Transverse colon (tissue), 4 donors: ENCODE measurements around the gene CACNA1B. TPM values are rescaled to one million over a fixed set of nuclear protein-coding genes. Genes with fewer than 3 reads are reported as not detected.

Source experiments
- DNase-seq: peaks from one replicate; pipeline ENCODE4 v3.0.0-alpha.2; 2019
- H3K27ac ChIP-seq, 4 donors: fragments of 200-600 bp; sonication (generic); 2 replicates each; pipeline ENCODE4 v1.5.1; 2016 to 2018; ENCODE audit warnings: inconsistent platforms in 4 of 4
- H3K27me3 ChIP-seq: fragments of 200-600 bp; sonication (generic); 2 replicates; pipeline ENCODE4 v1.5.1; 2017; ENCODE audit warnings: inconsistent platforms
- H3K36me3 ChIP-seq, 4 donors: fragments of 200-600 bp; sonication (generic); 2 replicates each; pipeline ENCODE4 v1.5.1; 2017 to 2019; ENCODE audit warnings: inconsistent platforms in 4 of 4
- H3K4me1 ChIP-seq, 4 donors: fragments of 200-600 bp; sonication (generic); 2 replicates each; pipeline ENCODE4 v1.5.1; 2017 to 2020; ENCODE audit warnings: inconsistent platforms in 4 of 4
- H3K4me3 ChIP-seq, 4 donors: fragments of 200-600 bp; sonication (generic); 1 replicate in 1 of 4; 2 replicates in 3 of 4; pipeline versions ENCODE4 v1.5.1 to v1.6.1; 2017 to 2019; ENCODE audit warnings: inconsistent platforms in 4 of 4
- H3K9me3 ChIP-seq, 2 donors: fragments of 200-600 bp; sonication (generic); 2 replicates each; pipeline ENCODE4 v1.5.1; 2017 to 2019; ENCODE audit warnings: inconsistent platforms in 2 of 2
- CTCF ChIP-seq, 5 experiments: fragments of 200-600 bp in 3 of 5; fragments of 450-650 bp in 2 of 5; sonication (generic) in 3 of 5; IDR thresholded peaks; 1 replicate in 2 of 5; 2 replicates in 3 of 5; pipeline ENCODE4 v1.5.1; 2016 to 2017; ENCODE audit warnings: antibody characterized with exemption in 5 of 5, inconsistent platforms in 3 of 5, mild to moderate bottlenecking in 2 of 5, moderate library complexity in 1 of 5
- EP300 ChIP-seq: sonication (generic); formaldehyde crosslinking; IDR thresholded peaks from one replicate; pipeline ENCODE4 v1.6.1; 2017; ENCODE audit warnings: antibody characterized with exemption, low read depth
- POLR2A ChIP-seq: fragments of 450-650 bp; IDR thresholded peaks from one replicate; pipeline ENCODE4 v1.6.1; 2016; ENCODE audit warnings: antibody characterized with exemption, mild to moderate bottlenecking, moderate library complexity
- POLR2AphosphoS5 ChIP-seq, 3 donors: sonication (generic); formaldehyde crosslinking; IDR thresholded peaks; one replicate each; pipeline ENCODE4 v1.6.1; 2016; ENCODE audit warnings: antibody characterized with exemption in 3 of 3
- WGBS, 2 donors: methylation state at CpG; one replicate each; pipeline ENCODE4 v1.1.5; 2018; ENCODE audit warnings: low coverage in 1 of 2; 5-methylcytosine and 5-hydroxymethylcytosine counted together
- in situ Hi-C, 4 donors: fragments of 200-750 bp; cut with MboI; loops; one replicate each; pipeline versions ENCODE4 v1.15.0 to v1.15.1; 2017; ENCODE audit warnings: low sequenced_read_pairs in 3 of 4, low pct_ligation_motif_present in 1 of 4, low pct_unique_long_range_greater_than_20kb in 1 of 4
- intact Hi-C: fragments of 100-400 bp; cut with DNase I; formaldehyde crosslinking; loops from one replicate; pipeline ENCODE4 v1.15.1; 2023; ENCODE audit warnings: low total_unique reads
- total RNA-seq, 4 donors: library from RNA; depleted of rRNA; stranded (reverse); fragments of >200 nt; gene quantifications; one replicate each; pipeline ENCODE4 v1.1.0, GENCODE V29; 2016

CACNA1B gene
- total RNA-seq, 4 donors from 2014 or later = 0.27 to 0.40 (median 0.35) TPM

- intact Hi-C loops (no loop called here), in situ Hi-C loops (no loop called here)
- TF ChIP-seq POLR2A (no peak), CTCF (IDR thresholded peaks at IDR 0.05) (no peak), POLR2AphosphoS5 (IDR thresholded peaks at IDR 0.05) (no peak), EP300 (no peak)
- Histone ChIP-seq H3K36me3 (no peaks in the 10 kb centered on the region), H3K4me3 (no peak overlapping the region), H3K27ac (no peak overlapping the region), H3K27me3 (peaks cover 52% of the 10 kb centered on the region), H3K9me3 (no peaks in the 10 kb centered on the region), H3K4me1 (peaks cover 0 to 7% (median 3%) of the 10 kb centered on the region in 4 donors)
- DNase-seq = no peak
- 84 to 100% methylated on average over 1 to 8 of the region's 8 CpGs for WGBS, 2 donors
Observed at GRCh38 chr9:137879566-137880150, 2.1 kb downstream of the CACNA1B start.

- in situ Hi-C loops (no loop called here), intact Hi-C loops (no loop called here)
- H3K36me3 ChIP-seq = no peaks in the 10 kb centered on the region
- peaks cover 0 to 7% (median 3%) of the 10 kb centered on the region in 4 donors for H3K4me1 ChIP-seq
- H3K4me3 ChIP-seq = no peak overlapping the region
- H3K9me3 ChIP-seq = no peaks in the 10 kb centered on the region
- TF ChIP-seq POLR2AphosphoS5 (IDR thresholded peaks at IDR 0.05) = no peak
- TF ChIP-seq CTCF (IDR thresholded peaks at IDR 0.05) = no peak
- TF ChIP-seq POLR2A = no peak
- no peak for TF ChIP-seq EP300
- peaks cover 51% of the 10 kb centered on the region for H3K27me3 ChIP-seq
- no peak for DNase-seq
- H3K27ac ChIP-seq = no peak overlapping the region
- 71 to 72% methylated on average over 4 to 16 of the region's 16 CpGs for WGBS, 2 donors
Observed at GRCh38 chr9:137880160-137880975, 2.8 kb downstream of the CACNA1B start.

GRCh38 chr9:137880976-137881530 lies 3.5 kb downstream of the CACNA1B start:
- WGBS, 2 donors = 71% methylated on average over 10 of the region's 10 CpGs; no CpG with 5 or more reads in 1 of the 2 donors
- in situ Hi-C loops (no loop called here), intact Hi-C loops (no loop called here)
- Histone ChIP-seq H3K9me3 (no peaks in the 10 kb centered on the region), H3K27me3 (peaks cover 45% of the 10 kb centered on the region), H3K36me3 (no peaks in the 10 kb centered on the region), H3K4me1 (peaks cover 0 to 7% (median 3%) of the 10 kb centered on the region in 4 donors), H3K27ac (no peak overlapping the region), H3K4me3 (no peak overlapping the region)
- no peak for DNase-seq
- no peak for TF ChIP-seq POLR2A
- no peak for TF ChIP-seq CTCF (IDR thresholded peaks at IDR 0.05)
- no peak for TF ChIP-seq EP300
- TF ChIP-seq POLR2AphosphoS5 (IDR thresholded peaks at IDR 0.05) = no peak
